Kidney epithelial cell (primary cell): ENCODE results near the gene C10orf67. TPM values are rescaled to one million over a fixed set of nuclear protein-coding genes. Genes with fewer than 3 reads are reported as not detected.

Experiments
- DNase-seq: peaks from one replicate; pipeline ENCODE4 v3.0.0-alpha.2; 2010; ENCODE audit warnings: low read depth
- H3K27me3 ChIP-seq: 2 replicates; pipeline ENCODE4 v1.6.0; 2011; ENCODE audit warnings: low read length; ENCODE audit not compliant: control insufficient read depth, insufficient read depth
- H3K36me3 ChIP-seq: 2 replicates; pipeline ENCODE4 v1.5.1; 2011; ENCODE audit warnings: low read length; ENCODE audit not compliant: control insufficient read depth, insufficient read depth
- H3K4me3 ChIP-seq: 2 replicates; pipeline ENCODE4 v1.5.1; 2011; ENCODE audit warnings: low read depth, mild to moderate bottlenecking, control low read depth, low read length
- CTCF ChIP-seq: IDR thresholded peaks from 2 replicates; pipeline ENCODE4 v1.5.1; 2011; ENCODE audit warnings: mild to moderate bottlenecking, moderate library complexity, low read length, control low read depth, inconsistent platforms; ENCODE audit not compliant: insufficient read depth, poor library complexity, severe bottlenecking
- total RNA-seq: library from RNA; depleted of rRNA; stranded (reverse); fragments of >200 nt; gene quantifications from 2 replicates; pipeline ENCODE4 v1.2.3, GENCODE V29; 2015

C10orf67 gene
- total RNA-seq, 1 donor from 2014 or later = not detected

DNA sequence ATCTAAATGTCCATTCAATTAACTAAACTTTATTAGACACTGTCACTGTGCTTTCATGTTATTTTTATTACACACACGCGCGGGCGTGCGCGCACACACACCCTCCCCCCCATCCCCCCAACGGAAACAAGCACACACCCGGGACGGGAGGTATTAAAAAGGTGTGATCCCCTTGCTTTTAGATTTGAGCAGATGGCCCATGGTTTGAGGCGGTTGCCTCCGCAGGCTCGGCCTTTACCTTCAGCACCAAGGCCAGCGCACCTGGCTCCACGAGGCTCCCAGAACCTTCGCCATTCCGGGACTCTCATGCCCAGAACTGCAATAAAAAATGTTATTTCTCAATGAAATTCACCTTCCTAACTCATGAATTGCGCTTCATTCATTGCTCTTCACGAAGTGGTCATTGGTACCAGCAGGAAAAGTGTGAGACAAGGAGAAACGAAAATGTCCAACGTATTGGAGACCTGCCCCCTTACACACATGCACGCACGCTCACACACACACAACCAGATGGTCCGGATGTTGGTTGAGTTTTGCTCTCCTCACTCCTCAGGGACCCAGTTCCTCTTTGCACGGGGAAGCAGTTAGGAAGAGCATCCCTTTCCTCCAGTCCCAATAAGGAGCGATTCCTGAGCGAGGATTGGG is 173.2 kb downstream of the C10orf67 start:
- no peak overlapping the region for H3K4me3 ChIP-seq
- TF ChIP-seq CTCF = no peak
- H3K36me3 ChIP-seq = no peaks in the 10 kb centered on the region
- peaks cover 45% of the 10 kb centered on the region for H3K27me3 ChIP-seq
- DNase-seq = no peak

DNA sequence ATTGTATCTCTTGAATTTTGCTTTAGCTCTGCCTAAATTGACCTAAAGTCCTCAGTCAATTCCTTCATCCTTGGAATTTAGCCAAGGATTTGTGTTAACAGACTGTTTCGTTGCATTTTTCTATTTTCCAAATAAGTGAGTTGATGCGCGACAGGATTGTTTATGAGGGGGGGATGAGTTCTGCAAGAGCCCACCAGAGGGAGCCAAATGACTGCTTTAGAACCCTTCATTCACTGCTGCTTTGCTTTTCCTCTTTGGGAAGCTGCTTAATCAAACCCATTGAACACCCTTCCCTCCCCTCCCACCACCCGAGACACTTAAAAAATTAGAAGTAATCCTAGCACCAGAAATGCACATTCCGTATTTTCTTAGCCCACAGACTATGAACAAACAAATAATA is 186.2 kb downstream of the C10orf67 start:
- Histone ChIP-seq H3K36me3 (no peaks in the 10 kb centered on the region), H3K27me3 (peaks cover 5% of the 10 kb centered on the region), H3K4me3 (no peak overlapping the region)
- TF ChIP-seq CTCF = peak; percentile 73
- DNase-seq = no peak

GRCh38 chr10:23157691-23158369 is 186.8 kb downstream of the C10orf67 start:
- DNase-seq = peak; percentile 25
- peak; percentile 27 for TF ChIP-seq CTCF
- Histone ChIP-seq H3K36me3 (no peaks in the 10 kb centered on the region), H3K27me3 (peaks cover 5% of the 10 kb centered on the region), H3K4me3 (no peak overlapping the region)

DNA sequence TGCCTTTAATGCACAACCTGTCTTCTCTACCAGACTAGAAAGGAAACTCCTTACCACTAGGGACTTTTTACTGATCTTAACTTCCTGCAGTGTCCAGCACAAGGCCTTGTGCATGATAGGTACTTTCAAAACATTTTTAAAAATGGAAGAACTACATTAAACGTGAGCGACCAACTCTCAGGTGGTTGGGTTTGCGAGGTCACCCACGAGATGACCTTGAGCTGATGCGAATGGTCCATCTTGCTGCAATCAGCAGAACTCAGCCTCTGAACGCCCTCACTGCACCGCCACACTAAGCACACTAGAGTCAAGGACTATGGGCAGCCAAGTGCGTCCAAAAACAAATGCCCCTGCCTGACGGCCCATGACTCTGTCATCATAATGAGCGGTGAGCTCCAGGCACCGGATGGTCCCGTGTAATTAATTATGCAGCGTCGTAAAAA is 187.3 kb downstream of the C10orf67 start:
- DNase-seq = no peak
- no peaks in the 10 kb centered on the region for H3K36me3 ChIP-seq
- peaks cover 5% of the 10 kb centered on the region for H3K27me3 ChIP-seq
- no peak overlapping the region for H3K4me3 ChIP-seq
- no peak for TF ChIP-seq CTCF

GRCh38 chr10:23156447-23157150 is 188.0 kb downstream of the C10orf67 start:
- H3K27me3 ChIP-seq = peaks cover 5% of the 10 kb centered on the region

More at GRCh38 chr10:23156447-23157150, 188.0 kb downstream of the C10orf67 start:
- Histone ChIP-seq H3K36me3 (no peaks in the 10 kb centered on the region), H3K4me3 (no peak overlapping the region)
- TF ChIP-seq CTCF = no peak
- DNase-seq = no peak
